GM21619 (cell line): Measurements from ENCODE around the gene C12orf54.
"Not testable (repeated sequence)": the region's sequence is repeated elsewhere in the genome, so short reads cannot be mapped to it uniquely, and the experiment has no call there.

Source experiments
- ATAC-seq: cut with Tn5 transposase; IDR thresholded peaks from one replicate; pipeline ENCODE4 v1.9.1; 2021; ENCODE audit not compliant: unreplicated experiment

C12orf54 gene

GRCh38 chr12:48508987-48509386 is 26.7 kb downstream of the C12orf54 start:
- ATAC-seq: no peak

GRCh38 chr12:48510111-48510510 is 27.8 kb downstream of the C12orf54 start:
- no peak for ATAC-seq

GRCh38 chr12:48512855-48513254 is 30.6 kb downstream of the C12orf54 start:
- ATAC-seq: peak; percentile 93

GRCh38 chr12:48514728-48515127 is 32.4 kb downstream of the C12orf54 start:
- no peak for ATAC-seq

GRCh38 chr12:48520381-48520780 is 38.1 kb downstream of the C12orf54 start:
- ATAC-seq: not testable (repeated sequence)

GRCh38 chr12:48525332-48525731 is 43.0 kb downstream of the C12orf54 start, which contains the start of gene OR8S1:
Gene OR8S1, plus strand, starts transcription at chr12:48525632. Its CDS starts 0 bp downstream, at chr12:48525632.
- ATAC-seq: no peak

- no peak for ATAC-seq
Observed at GRCh38 chr12:48527891-48528670, 45.8 kb downstream of the C12orf54 start.

GRCh38 chr12:48532601-48533000 is 50.3 kb downstream of the C12orf54 start:
- no peak for ATAC-seq

GRCh38 chr12:48536602-48537001 is 54.3 kb downstream of the C12orf54 start:
- ATAC-seq: no peak

- ATAC-seq: no peak
Observed at GRCh38 chr12:48542300-48542928, 60.1 kb downstream of the C12orf54 start.

- ATAC-seq: no peak
Observed at GRCh38 chr12:48545833-48546469, 63.7 kb downstream of the C12orf54 start.
